SH-SY5Y (cell line): ENCODE measurements around the gene NUMBL.

Experiments
- GATA2 ChIP-seq: IDR thresholded peaks from 2 replicates; pipeline ENCODE4 v1.6.1; 2011; ENCODE audit warnings: mild to moderate bottlenecking, low read depth, low read length
- GATA3 ChIP-seq: IDR thresholded peaks from 2 replicates; pipeline ENCODE4 v1.6.1; 2011; ENCODE audit warnings: low read depth, mild to moderate bottlenecking, low read length, moderate library complexity

Gene NUMBL

GRCh38 chr19:40690050-40690692, at the start of gene NUMBL:
NUMBL (minus strand) TSS chr19:40690651; CDS start chr19:40690483, 168 bp downstream.
- TF ChIP-seq GATA2 (no peak), GATA3 (no peak)

DNA sequence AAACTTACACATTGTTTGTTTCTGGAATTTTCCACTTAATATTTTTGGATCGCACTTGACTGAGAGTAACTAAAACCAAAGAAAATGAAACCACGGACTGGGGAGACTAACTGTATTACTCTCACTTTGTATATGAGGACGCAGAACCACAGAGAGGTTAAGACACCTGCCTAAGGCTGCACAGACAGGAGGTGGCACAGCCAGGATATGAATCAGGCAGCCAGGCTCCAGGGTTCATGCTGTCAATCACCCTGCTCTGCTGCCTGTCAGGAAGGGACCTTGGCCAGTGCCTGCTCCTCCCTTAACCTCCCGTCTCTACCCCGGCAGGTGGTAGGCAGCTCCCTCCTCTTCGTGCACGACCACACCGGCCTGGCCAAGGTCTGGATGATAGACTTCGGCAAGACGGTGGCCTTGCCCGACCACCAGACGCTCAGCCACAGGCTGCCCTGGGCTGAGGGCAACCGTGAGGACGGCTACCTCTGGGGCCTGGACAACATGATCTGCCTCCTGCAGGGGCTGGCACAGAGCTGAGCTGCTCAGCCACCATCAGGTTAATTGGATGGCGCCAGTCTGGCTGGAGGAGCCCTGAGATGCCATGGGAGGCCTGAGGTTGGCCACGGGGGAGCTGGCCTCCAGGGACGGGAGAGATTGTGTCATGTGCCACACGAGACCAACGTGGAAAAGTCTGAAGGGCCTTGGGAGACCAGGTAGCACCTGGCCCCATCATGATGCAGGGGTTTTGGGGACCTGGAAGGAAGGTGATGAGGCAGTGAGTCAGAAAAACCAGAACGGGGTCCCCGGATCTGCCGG, 48.8 kb upstream of the NUMBL start:
- TF ChIP-seq GATA2 = no peak
- no peak for TF ChIP-seq GATA3

- TF ChIP-seq GATA3 = no peak
- TF ChIP-seq GATA2 = no peak
These were observed 46.7 kb upstream of the NUMBL start for GRCh38 chr19:40737102-40737644.

DNA sequence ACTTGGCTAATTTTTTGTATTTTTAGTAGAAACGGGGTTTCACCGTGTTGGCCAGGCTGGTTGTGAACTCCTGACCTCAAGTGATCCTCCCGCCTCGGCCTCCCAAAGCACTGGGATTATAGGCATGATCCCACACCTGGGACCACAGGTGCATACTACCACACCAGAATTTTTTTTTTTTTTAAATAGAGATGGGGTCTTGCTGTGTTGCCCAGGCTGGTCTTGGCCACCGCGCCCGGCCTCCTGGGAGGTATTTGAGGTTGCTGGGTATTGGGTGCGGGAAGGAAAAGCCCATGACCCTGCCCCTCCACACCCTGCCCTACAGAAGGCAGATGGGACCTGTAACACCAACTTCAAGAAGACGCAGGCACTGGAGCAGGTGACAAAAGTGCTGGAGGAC, 46.2 kb upstream of the NUMBL start:
- TF ChIP-seq GATA3 (no peak), GATA2 (no peak)

GRCh38 chr19:40735013-40735771, 44.7 kb upstream of the NUMBL start:
- TF ChIP-seq GATA2 (no peak), GATA3 (no peak)

DNA sequence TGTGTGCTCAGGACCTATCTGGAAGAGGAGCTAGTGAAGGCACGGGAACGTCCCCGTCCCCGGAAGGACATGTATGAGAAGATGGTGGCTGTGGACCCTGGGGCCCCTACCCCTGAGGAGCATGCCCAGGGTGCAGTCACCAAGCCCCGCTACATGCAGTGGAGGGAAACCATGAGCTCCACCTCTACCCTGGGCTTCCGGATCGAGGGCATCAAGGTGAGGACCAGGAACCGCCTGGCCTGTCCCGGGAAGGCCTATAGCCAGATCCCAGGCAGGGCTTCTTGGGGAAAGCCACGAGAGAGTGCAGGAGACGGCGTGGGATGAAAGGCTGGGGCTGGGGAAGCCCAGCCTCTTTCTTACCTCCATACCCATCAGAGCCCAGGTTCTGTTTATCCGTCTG, 42.7 kb upstream of the NUMBL start:
- TF ChIP-seq GATA2 (no peak), GATA3 (no peak)

DNA sequence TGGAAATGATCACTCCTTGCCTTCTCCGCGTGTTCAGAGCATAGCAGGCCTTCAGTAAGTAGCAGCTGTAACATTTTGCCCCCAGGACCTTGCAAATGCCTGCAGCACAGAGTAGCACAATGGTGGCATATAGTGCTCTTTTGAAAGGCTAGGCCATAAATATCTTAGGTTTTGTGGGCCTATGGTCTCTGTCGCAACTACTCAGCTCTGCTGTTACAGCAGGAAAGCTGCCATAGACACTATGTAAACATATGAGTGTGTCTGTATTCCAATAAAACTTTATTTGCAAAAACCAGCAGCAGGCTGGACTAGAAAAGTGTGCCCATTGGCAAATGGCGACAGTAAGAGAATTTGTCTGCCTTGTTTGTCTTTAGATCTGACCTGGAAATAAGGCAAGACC, 35.8 kb upstream of the NUMBL start:
- TF ChIP-seq GATA2 (no peak), GATA3 (no peak)

DNA sequence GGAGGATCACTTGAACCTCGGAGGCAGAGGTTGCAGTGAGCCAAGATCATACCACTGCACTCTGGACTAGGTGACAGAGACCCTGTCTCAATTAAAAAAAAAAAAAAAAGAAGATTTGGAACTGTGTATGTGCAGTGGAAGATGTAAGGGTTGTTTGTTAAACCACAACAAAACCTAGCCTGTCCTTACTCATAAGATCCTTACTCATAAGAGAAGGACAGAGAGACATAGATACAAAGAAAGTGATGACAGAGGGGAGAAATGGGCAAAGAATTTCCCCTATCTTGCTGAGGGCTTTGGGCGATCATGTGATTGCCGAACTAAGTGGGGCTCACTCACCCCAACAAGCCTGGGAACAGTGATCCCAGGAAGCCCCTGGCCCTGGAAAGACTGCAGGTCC, 34.4 kb upstream of the NUMBL start:
- TF ChIP-seq GATA2 (no peak), GATA3 (no peak)

DNA sequence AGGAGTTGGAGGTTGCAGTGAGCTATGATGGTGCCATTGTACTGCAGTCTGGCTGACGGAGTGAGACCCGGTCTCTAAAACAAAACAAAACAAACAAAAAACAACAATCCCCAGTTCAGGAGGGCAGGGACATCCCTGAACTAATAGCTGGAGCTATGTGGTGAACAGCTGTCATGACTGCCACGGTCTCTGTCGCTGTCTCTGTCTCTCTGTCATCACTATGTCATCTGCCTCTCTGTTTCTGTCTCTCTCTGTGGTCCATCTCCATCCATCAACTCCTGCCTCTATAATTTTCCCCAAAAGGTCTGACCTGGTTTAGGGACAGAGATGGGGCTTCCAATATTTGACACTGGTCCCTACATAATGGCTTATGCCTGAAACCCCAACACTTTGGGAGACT, 33.9 kb upstream of the NUMBL start:
- TF ChIP-seq GATA3 (no peak), GATA2 (no peak)

DNA sequence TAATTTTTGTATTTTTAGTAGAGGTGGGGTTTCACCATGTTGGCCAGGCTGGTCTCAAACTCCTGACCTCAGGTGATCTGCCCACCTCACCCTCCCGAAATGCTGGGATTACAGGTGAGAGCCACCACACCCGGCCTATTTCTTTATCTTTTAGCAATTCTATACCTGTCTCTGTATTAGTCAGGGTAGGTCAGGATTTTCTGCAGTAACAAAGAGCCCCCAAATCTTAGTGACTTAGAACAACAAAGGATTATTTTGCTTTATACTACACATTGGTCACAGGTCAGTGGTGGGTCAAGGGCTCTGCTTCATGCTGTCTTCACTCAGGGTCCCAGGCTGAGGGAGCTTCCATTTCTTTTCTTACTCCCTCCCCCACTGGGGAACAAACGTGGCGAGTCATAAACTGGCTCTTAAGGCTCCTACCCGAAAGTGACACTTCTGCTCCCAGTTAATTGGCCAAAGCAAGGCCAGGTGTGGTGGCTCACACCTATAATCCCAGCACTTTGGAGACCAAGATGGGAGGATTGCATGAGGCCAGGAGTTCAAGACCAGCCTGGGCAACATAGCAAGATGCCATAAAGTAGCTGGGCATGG, 33.3 kb upstream of the NUMBL start:
- TF ChIP-seq GATA3 (no peak), GATA2 (no peak)

DNA sequence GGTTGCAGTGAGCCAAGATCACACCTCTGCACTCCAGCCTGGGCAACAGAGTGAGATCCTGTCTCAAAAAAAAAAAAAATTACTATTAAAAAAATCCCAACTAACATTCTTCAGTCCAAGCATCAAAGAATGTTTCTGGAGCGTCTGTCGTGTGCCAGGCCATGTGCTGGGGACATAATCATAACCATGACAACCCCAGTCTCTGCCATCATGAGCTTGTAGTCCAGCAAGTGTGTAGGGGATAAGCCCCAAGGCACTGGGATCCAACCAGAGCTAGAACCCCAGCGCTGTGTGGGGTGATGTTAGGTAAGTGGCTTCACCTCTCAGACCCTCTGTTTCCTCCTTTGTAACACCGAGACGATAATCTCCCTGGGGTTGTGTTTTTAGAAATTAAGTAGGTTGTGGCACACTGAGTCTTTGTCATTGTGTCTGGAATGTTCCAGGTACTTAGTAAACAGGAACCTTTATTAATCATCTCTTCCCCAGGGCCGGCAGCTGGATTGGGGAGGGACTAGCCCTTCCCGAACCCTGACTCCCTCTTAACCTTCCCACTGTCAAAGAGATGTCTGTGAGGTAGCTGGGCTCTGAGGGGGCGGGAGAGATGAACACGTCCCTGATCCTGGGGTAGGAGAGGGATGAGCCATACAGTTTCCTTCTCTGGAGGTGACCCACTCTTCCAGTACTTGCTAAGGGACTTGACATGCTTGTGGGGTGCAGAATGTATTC, 31.6 kb upstream of the NUMBL start:
- TF ChIP-seq GATA2 = no peak
- no peak for TF ChIP-seq GATA3

- TF ChIP-seq GATA2 (no peak), GATA3 (no peak)
These were observed 30.7 kb upstream of the NUMBL start for GRCh38 chr19:40721140-40721486.

- TF ChIP-seq GATA3 (no peak), GATA2 (no peak)
These were observed 29.0 kb upstream of the NUMBL start for GRCh38 chr19:40719414-40719894.
